Right lobe of liver (tissue), 4 donors: ENCODE results near the gene TXNDC15.

ENCODE experiments used
- POLR2A ChIP-seq: fragments of 450-650 bp; IDR thresholded peaks from one replicate; pipeline ENCODE4 v1.6.1; 2017; ENCODE audit warnings: antibody characterized with exemption, mild to moderate bottlenecking
- TF ChIP-seq, protein P1 (sequence below), 4 donors: fragments of 200-600 bp in 3 of 4; fragments of 450-650 bp in 1 of 4; IDR thresholded peaks; one replicate each; pipeline versions ENCODE4 v1.5.1 to v1.8.0; 2016 to 2022; ENCODE audit warnings: antibody characterized with exemption in 4 of 4, mild to moderate bottlenecking in 2 of 4
- donor health status: DM: no; HTN: no; CAD: no.
- donor health status: DM: no; HTN: no; CAD: no.
- donor health status: DM: no; HTN: yes; CAD: no.

DNA sequence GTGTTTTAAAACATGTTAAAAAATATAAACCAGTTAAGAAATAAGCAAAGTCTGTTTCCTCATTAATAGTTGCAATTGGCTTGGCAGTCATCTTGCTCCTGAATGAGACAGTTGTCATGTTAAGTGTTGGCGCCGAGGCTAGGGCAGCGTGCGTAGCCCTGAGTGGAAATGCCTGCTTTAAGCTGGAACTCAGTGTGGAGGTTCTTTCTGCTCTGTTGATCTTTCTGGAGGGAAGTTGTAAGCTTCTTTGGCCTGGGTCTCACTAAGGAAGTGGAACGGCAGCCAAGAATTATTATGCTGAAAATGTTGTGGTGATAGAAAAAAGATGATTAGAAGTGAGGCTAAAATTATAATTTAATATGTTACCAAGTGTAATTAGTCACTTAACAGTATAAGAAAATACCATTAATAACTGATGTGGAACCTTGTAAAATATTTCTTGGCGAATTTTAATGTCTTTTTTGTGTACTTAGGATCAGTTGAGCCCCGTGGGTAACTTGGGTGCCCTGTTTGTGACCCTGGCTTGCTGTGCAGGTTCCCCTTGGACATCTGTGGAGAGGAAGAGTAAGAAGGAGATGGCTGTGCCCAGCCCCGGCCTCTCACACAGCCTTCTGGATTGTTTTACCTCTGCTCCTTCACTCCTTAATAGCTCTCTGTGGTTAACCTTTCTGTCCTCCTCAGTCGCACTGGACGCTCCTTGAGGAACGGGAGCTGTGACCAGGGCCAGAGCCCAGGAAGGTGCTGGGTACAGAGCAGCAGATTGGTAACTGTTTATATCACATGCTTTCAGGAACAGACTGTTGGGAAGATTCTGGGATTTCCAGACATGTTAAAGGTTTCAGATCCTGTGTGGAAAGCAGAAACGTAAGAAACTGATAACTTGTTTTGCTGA lies 61.8 kb downstream of the TXNDC15 start:
- TF ChIP-seq, protein P1, sequence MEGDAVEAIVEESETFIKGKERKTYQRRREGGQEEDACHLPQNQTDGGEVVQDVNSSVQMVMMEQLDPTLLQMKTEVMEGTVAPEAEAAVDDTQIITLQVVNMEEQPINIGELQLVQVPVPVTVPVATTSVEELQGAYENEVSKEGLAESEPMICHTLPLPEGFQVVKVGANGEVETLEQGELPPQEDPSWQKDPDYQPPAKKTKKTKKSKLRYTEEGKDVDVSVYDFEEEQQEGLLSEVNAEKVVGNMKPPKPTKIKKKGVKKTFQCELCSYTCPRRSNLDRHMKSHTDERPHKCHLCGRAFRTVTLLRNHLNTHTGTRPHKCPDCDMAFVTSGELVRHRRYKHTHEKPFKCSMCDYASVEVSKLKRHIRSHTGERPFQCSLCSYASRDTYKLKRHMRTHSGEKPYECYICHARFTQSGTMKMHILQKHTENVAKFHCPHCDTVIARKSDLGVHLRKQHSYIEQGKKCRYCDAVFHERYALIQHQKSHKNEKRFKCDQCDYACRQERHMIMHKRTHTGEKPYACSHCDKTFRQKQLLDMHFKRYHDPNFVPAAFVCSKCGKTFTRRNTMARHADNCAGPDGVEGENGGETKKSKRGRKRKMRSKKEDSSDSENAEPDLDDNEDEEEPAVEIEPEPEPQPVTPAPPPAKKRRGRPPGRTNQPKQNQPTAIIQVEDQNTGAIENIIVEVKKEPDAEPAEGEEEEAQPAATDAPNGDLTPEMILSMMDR (IDR thresholded peaks at IDR 0.05), result no peak
- no peak for TF ChIP-seq POLR2A
